Cardiac fibroblast (primary cell): ENCODE data around the gene SMAD4.

Source experiments
- DNase-seq, 2 donors: peaks; one replicate each; pipeline versions ENCODE4 v3.0.0 to v3.0.0-alpha.2; 2010; ENCODE audit warnings: low read depth in 2 of 2
- H3K4me3 ChIP-seq, 2 donors: replicated peaks in 1 of 2; 1 replicate in 1 of 2; 2 replicates in 1 of 2; pipeline ENCODE4 v1.5.1; 2011; ENCODE audit warnings: low read depth in 2 of 2, low read length in 2 of 2, mild to moderate bottlenecking in 2 of 2, moderate library complexity in 1 of 2
- TF ChIP-seq, protein P1 (sequence below): IDR thresholded peaks from one replicate; pipeline ENCODE4 v1.5.1; 2011; ENCODE audit warnings: low read depth, mild to moderate bottlenecking, low read length, inconsistent platforms

The SMAD4 gene

GRCh38 chr18:51097021-51097822, 67.2 kb downstream of the SMAD4 start:
- H3K4me3 ChIP-seq = no peak overlapping the region
- TF ChIP-seq, protein P1, sequence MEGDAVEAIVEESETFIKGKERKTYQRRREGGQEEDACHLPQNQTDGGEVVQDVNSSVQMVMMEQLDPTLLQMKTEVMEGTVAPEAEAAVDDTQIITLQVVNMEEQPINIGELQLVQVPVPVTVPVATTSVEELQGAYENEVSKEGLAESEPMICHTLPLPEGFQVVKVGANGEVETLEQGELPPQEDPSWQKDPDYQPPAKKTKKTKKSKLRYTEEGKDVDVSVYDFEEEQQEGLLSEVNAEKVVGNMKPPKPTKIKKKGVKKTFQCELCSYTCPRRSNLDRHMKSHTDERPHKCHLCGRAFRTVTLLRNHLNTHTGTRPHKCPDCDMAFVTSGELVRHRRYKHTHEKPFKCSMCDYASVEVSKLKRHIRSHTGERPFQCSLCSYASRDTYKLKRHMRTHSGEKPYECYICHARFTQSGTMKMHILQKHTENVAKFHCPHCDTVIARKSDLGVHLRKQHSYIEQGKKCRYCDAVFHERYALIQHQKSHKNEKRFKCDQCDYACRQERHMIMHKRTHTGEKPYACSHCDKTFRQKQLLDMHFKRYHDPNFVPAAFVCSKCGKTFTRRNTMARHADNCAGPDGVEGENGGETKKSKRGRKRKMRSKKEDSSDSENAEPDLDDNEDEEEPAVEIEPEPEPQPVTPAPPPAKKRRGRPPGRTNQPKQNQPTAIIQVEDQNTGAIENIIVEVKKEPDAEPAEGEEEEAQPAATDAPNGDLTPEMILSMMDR = no peak

GRCh38 chr18:51098082-51098481, 68.1 kb downstream of the SMAD4 start:
- no peak for DNase-seq
- TF ChIP-seq, protein P1 = no peak
- H3K4me3 ChIP-seq = no peak overlapping the region

More at GRCh38 chr18:51097021-51097822, 67.2 kb downstream of the SMAD4 start:
- no peak for DNase-seq

- DNase-seq = no peak
- no peak overlapping the region for H3K4me3 ChIP-seq
- TF ChIP-seq, protein P1 = no peak
Observed at GRCh38 chr18:51098513-51098912, 68.5 kb downstream of the SMAD4 start.

DNA sequence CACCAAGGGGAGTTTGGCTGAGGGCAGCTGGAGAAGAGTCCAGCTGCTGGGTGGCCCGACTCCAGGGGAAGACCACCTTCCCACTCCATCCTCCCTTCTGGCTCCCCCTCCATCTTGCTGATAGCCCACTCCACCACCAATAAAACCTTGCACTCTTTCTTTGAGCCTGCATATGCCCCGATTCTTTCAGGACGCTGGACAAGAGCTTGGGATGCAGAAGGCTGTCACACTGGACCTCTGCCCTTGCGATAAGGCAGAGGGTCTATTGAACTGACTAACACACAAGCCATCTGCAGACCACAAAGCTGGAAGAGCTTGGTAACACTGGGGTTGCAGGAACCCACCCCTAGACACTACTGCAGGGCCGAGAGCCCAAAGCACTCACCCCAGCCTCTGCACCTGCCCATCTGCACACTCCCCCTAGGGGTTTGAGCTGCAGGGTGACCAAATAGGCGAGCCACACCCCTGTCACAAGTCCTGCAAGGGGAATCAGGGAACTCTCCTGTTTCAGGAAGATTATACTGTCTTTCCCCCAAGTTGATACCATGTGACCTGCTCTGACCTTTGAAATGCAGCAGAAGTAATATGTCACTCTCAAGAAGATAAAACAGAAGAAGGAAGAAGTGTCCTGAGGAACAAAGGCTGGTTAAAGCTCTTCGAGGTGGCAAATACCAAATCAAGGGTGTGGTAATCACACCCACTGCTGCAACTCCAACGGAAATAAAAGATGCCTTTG, 70.5 kb downstream of the SMAD4 start:
- H3K4me3 ChIP-seq = no peak overlapping the region
- TF ChIP-seq, protein P1 = no peak
- DNase-seq = no peak

DNA sequence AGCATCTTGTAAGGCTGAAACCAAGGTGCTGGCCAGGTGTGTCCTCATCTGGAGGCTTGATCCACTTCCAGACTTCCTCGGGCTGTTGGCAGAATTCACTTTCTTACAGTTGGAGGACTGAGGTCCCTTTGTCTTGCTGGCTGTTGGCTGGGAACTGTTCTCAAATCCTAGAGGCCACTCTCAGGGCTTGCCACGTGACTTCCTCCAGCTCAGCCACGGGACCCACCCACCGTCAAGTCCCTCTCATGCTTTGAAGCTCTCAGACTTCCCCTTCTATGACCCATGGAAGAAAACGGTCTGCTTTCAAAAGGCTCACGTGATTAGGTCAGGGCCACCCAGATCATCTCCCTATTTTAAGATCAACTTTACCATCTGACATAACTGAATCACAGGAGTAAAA, 77.1 kb downstream of the SMAD4 start:
- H3K4me3 ChIP-seq = no peak overlapping the region
- TF ChIP-seq, protein P1 = no peak
- no peak for DNase-seq

DNA sequence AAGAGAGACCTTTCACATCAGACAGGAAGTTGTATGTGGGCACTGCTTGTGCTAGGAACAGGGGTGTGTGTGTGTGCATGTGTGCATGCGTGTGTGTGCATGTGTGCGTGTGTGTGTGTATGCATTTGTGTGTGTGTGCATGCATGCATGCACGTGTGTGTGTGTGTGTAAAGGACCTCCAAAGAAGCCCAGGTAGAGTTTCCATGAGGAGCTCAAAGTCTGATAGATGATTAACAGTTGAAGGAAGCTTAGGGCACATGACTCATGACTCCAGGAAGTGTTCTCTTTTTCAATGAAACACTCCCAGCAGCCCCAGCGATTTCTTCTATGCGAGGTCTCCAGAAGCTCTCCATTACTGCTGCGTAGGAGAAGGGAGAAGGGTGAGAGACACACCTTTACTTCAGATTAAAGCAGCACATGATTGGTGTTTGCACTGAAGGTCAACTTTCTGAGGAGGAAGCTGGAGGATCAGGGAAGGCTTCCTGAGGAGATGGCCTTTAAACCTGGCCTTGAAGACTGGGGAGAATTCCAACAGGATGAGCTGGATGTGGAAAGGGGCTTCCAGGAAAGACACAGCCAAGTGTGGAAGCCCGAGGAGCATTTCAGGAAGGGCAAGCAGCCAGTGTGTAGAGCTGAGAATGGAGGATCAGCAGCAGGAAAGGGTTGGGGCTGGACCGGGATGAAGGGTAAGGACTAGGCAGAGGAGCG, 77.7 kb downstream of the SMAD4 start:
- DNase-seq = peak in 1 of 2 donors; percentile 28
- H3K4me3 ChIP-seq = no peak overlapping the region
- TF ChIP-seq, protein P1 = no peak
